Stimulated activated naive CD4-positive, alpha-beta T cell treated with Interleukin-2 at 50 U/mL for 16 hours (primary cell): ENCODE data around the gene MBD3L3.
"Not testable (repeated sequence)": the region's sequence is repeated elsewhere in the genome, so short reads cannot be mapped to it uniquely, and the experiment has no call there.

ENCODE experiments used
- DNase-seq: peaks from one replicate; lab custom pipeline; 2025; lab: John Stamatoyannopoulos, UW

Gene MBD3L3

DNA sequence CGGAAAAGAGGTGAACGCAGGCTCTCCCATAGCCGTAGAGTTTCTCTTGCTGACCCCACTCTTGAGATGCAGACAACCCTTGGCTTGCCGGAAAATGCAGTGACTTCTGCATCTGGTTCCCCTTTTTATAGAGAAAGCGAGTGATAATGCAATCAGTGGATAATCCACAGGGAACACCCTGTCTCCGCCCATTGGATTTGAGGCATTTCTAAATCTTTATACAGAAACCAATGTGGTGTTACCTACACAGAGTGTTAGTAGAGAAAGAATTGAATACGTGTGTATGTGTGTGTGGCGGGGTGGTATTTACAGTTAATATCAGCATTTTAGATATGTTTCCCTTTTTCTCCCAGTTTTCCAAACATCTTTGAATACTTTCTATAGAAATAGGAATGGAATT is at the start of gene MBD3L3:
MBD3L3 (minus strand) TSS at position 101 of the 400 bp plus-strand sequence; CDS start at position 30, 71 bp downstream.
- not testable (repeated sequence) for DNase-seq

DNA sequence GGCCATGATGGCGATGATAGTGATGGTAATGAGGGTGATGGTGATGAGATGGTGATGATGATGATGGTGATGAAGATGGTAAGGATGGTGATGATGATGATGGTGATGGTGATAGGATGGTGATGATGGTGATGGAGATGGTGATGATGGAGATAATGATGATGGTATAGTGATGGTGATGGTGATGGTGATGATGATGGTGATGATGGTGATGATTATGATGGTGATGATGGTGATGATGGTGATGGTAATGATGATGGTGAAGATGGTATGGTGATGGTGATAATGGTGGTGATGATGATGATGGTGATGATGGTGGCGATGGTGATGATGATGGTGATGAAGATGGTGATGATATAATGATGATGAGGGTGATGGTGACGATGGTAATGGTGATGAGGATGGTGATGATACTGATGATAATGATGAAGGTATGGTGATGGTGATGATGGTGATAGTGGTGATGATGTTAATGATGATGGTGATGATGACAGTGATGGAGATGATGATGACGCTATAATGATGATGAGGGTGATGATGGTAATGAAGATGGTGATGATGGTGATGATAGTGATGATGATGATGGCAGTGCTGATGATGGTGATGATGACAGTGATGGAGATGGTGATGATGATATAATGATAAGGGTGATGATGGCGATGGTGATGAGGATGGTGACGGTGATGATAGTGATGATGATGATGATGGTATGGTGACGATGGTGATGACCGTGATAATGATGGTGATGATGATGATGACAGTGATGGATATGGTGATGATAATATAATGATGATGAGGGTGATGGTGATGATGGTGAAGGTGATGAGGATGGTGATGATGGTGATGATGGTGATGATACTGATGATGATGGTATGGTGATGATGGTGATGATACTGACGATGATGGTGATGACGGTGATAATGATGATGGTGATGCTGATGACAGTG is 48.5 kb upstream of the MBD3L3 start:
- no peak for DNase-seq

DNA sequence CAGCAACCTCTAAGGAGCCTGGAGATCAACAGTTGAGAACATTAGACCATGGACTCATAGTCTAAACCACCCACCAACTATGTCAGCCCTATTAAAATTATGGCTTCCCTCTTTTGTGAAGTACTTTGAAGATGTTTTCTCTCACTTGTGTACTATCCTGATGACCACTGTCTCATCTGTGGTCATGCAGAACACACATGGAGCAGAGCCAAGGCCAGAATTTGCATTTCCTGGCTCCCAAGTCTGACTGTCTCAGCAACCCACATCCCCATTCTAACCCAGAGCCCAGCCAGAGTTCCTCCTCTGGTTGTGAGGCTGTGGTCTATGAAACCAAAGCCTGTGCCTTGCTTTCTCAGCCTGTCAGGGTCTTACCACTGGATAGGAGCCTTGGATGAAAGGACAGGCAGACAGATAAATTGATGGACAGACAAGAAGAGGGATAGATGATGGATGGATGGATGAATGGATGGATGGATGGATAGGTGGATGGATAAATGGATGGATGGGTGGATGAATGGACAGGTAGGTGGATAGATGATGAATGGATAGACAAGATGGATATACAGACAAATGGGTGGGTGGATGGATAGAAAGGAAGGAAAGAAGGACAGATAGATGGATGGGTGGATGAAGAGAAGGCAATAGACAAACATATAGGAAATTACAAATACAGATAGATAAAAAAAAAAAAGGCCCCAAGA is 46.4 kb upstream of the MBD3L3 start:
- no peak for DNase-seq

DNA sequence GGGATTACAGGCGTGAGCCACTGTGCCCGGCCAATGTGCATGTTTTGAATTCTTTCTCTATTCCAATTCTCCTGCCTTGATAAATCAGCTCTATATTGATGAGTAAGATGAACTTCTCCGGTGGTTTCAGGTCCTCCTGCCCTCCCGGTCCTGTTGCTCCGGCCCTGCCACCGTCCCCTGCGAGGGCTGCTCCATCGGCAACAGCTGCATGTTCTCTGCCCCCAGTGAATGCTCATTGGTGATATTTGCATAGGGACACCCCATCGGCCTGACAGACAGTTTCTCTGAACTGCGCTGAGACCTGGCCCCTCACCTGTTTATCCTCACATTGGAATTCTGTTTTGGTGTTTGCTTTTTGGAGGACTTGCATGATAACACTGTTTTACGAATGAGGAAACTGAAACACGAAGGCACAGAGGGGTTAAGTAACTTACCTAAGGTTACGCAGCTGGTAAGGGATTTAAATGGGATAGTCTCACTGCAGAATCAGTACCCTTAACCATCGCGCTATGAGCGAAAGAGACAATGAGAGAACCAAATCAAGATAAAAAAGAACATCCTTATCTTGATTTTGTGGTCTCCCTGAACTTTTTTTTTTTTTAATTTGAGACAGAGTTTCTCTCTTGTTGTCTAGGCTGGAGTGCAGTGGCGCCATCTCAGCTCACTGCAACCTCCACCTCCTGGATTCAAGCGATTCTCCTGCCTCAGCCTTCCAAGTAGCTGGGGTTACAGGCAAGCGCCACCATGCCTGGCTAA is 43.2 kb upstream of the MBD3L3 start:
- no peak for DNase-seq

GRCh38 chr19:7099597-7099921 is 41.1 kb upstream of the MBD3L3 start:
- DNase-seq, result no peak

DNA sequence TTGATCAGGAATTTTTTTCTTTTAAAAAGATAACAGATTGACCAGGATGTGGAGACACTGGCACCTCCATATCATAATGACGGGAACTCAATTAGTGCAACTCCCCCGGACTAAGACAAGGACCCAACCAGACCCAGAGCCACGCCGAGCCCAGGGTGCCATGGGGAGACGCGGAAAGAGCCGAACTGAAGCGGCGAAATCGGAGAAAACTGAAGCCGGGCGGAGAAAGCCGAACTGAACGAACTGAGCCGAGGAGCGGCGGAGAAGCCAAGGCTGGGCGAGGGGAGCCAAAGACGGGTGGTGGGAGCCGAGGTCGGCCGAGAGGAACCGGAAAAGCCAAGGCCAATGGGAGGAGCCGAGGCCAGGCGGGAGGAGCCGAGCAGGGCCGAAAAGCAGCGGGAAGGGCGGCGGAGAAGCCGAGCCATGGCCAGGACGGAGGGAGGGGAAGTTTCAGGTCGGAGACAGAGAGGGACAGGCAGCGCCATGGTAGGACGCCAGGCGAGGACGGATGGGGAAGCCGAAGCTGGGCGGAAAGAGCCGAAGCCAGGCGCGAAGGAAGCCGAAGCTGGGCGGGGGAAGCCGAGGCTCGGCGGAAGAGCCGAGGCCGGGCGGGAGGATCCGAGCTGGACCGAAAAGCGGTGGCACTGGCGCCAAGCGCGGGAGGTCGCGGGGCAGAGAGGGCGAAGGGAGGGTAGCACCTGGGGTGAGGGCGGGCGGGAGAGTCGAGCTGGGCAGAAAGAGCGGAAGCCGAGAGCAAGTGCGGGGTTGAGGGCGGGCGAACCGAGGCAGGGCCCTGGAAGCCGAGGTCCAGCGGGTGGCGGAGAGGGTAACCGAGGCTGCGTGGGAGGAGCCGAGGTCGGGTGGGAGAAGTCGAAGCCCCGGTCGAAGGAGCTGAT is 40.5 kb upstream of the MBD3L3 start:
- peak; percentile 86 for DNase-seq

DNA sequence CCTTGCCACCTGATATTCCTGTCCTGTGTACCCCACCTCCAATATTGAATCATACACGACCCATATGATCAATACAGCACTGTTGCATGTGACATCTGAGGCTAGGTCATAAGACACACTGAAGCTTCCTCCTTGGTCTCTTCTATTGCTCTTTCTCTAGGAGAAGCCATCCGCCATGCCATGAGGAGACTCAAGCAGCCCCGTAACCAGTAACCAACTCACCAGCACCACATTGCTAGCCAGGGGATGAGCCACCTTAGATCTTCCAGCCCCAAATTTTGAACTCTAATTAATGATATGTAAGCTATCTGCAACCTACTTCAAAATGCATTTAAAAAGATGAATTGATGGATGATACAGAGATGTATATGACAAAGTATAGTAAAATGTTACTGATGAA is 39.6 kb upstream of the MBD3L3 start:
- DNase-seq, result no peak

GRCh38 chr19:7088999-7089398 is 30.5 kb upstream of the MBD3L3 start:
- no peak for DNase-seq

- no peak for DNase-seq
These were observed 24.8 kb upstream of the MBD3L3 start for GRCh38 chr19:7083076-7083956.

DNA sequence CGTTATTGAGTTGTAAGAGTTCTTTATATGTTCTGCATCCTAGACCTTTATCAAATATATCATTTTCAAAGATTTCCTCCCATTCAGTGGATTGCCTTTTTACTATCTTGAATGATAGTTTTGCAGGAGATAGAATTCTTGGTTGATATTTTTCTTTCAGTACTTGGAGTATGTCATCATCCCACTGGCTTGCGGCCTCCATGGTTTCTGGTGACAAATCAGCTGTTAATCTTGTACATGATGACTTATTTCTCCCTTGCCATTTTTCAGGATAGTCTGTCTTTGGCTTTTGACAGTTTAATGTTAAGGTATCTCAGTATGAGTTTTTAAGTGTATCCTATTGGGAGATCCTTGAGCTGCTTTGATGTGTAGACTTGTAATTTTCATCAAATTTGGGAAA is 19.5 kb upstream of the MBD3L3 start:
- no peak for DNase-seq

DNA sequence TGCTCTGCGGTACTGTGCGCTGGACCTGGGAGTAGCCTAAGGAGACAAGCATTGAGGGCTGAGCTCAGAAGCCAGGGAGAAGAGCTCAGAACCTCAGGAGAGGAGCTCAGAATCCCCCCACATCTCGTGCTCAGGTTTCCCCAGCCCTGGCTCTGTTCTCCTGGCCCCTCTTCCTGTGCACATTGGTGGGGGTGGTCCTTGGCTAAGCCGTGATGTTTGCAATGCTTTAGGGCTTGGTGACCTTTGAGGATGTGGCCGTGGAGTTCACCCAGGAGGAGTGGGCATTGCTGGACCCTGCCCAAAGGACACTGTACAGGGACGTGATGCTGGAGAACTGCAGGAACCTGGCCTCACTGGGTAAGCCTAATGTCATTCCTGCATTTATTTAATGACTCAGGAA is 17.7 kb upstream of the MBD3L3 start:
- no peak for DNase-seq

DNA sequence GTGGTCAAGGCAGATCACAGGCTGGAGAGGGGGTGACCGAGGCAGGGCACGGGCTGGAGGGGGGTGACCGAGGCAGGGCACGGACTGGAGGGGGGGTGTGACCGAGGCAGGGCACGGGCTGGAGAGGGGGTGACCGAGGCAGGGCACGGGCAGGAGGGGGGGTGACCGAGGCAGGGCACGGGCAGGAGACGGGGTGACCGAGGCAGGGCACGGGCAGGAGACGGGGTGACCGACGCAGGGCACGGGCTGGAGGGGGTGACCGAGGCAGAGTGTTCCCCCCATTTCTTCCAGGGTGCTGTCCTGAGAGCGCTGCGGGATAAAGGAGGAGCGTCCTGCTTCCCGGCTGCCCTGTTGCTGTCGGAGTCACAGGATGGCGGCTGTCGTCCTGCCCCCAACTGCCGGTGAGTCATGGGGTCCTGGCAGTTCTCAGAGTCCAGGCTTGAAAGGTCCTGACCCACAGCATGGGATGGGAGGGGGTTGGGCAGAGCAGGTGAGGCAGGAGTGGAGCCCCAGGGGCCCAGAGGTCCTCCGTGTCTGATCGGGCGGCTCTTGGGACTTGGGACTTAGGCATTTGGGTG is 16.3 kb upstream of the MBD3L3 start:
- DNase-seq, result no peak

DNA sequence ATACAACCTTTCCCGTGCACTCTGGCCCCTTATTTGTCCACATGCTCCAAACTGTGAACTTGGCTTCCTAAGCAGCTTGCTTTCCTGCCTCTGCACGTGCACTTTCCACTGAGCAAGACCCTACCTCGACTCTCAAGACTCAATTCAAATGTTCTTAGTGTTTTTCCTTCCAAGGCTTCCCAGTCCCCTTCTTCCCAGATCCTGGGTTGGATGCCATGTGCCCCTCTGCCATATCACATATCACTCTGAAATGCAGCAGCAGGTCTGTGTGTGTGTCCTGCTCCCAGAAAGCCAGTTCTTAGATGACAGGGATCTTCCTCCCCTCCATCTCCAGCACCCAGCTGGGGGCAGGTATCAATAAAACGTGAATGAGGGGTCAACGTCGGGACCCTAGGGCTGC is 14.1 kb upstream of the MBD3L3 start:
- no peak for DNase-seq

- DNase-seq, result no peak
These were observed 11.4 kb upstream of the MBD3L3 start for GRCh38 chr19:7069904-7070226.

DNA sequence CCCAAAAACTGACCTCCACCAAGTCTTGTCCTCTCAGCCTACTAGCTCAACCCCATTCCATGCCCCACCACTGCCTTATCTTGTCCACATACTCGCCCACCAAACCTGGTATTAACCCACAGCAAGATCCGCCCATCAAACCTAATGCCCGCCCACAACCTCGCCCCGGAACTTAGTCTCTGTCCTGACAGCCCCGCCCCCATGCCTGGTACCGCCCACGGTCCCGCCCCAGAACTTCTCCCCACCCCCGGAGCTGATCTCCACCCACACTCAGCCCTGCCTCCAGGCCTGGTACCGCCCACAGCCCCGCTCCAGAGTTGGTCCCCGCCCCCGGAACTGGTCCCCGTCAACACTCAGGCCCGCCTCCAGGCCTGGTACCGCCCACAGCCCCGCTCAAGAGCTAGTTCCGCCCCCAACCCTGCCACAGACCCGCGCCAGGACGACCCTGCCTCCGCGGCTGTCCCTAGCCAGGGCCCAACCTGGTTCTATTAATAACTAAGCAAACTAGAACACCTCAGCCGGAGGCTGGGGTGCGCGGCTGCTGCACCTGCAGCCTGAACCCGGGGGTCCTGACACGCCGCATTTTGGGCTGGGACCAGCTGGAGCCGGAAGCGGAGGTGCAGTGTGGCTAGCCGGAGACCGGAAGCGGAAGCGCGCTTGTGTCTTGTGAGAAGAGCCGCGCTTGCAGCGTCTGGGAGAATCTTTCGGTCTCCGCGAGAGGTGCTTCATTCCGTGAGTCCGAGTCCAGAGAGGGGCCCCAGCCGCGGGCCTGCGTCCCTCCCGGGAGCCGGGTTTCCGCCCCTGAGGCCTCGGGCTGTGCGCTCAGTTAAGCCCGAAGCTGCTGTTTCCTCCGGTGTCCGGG is 10.8 kb upstream of the MBD3L3 start, which contains the start of gene ZNF557:
ZNF557 (plus strand) TSS at position 662 of the 862 bp plus-strand sequence. CDS start 5,372 bp downstream, outside the sequence.
- DNase-seq, result peak; percentile 98

GRCh38 chr19:7068599-7068998 is 10.1 kb upstream of the MBD3L3 start:
- DNase-seq, result no peak

DNA sequence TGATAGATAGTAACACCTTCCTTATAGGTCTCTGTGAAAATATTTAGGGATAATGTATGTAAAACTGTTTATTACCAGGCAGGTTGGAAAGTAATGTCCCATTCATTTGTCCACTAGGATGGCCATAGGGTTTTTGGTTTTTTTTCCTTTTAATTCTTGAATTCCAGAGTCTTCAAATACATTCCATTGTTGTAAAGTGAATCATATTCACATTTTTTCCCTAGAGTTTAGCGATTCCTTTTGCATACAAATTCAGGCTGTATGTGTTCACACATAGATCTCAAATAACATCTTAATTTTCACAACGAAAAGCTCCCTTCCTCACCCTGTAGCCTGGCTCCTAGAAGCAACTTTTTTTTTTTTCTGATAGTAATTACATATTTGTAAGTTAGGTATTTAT is 9.2 kb upstream of the MBD3L3 start:
- no peak for DNase-seq

DNA sequence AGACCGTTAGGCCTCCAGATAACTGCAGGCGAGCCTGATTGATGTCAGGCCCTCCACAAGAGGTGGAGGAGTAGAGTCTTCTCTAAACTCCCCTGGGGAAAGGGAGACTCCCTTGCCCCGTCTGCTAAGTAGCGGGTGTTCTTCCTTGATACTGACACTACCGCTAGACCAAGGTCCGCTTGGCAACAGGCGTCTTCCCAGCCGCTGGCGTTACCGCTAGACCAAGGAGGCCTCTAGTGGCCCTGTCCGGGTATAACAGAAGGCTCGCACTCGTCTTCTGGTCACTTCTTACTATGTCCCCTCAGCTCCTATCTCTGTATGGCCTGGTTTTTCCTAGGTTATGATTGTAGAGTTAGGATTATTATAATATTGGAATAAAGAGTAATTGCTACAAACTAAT is 8.6 kb upstream of the MBD3L3 start:
- DNase-seq, result not testable (repeated sequence)

GRCh38 chr19:7063764-7064418 is 5.4 kb upstream of the MBD3L3 start:
- no peak for DNase-seq
